K562 (cell line): ENCODE data around the gene ALB.

ENCODE experiments used
- CHD4 ChIP-seq: fragments of 200-600 bp; sonication (generic); IDR thresholded peaks from 3 replicates; pipeline ENCODE4 v1.6.1; 2012; ENCODE audit warnings: low read depth, mild to moderate bottlenecking, mixed read lengths, low read length, inconsistent platforms; ENCODE audit not compliant: insufficient read depth, insufficient replicate concordance, poor library complexity, severe bottlenecking
- HCFC1 ChIP-seq: IDR thresholded peaks from 2 replicates; pipeline ENCODE4 v1.6.1; 2012; ENCODE audit warnings: low read depth, low read length, improper control_type of control experiment
- MXI1 ChIP-seq: IDR thresholded peaks from 2 replicates; pipeline ENCODE4 v1.6.1; 2011; ENCODE audit warnings: low read depth, mild to moderate bottlenecking, improper control_type of control experiment, low read length
- SMAD3 ChIP-seq: fragments of 450-650 bp; formaldehyde crosslinking; conservative IDR thresholded peaks from 2 replicates; pipeline ENCODE4 v1.4.0; 2020; ENCODE audit warnings: mild to moderate bottlenecking
- TAF15 ChIP-seq: fragments of 200-400 bp; formaldehyde crosslinking; IDR thresholded peaks from 2 replicates; pipeline ENCODE4 v1.6.1; 2017; ENCODE audit warnings: mild to moderate bottlenecking, low read depth, low read length, moderate library complexity
- ZNF586 ChIP-seq: fragments of 450-650 bp; formaldehyde crosslinking; conservative IDR thresholded peaks from 2 replicates; pipeline ENCODE4 v1.4.0; 2020; ENCODE audit warnings: mild to moderate bottlenecking, moderate library complexity
- TF ChIP-seq, protein P1 (sequence below), 3 experiments: IDR thresholded peaks in 2 of 3; conservative IDR thresholded peaks in 1 of 3; 2 replicates each; pipeline ENCODE4 v1.5.1; 2011 to 2012; ENCODE audit warnings: low read length in 3 of 3, mild to moderate bottlenecking in 3 of 3, control low read depth in 2 of 3, improper control_type of control experiment in 1 of 3, inconsistent platforms in 1 of 3, low read depth in 1 of 3, mixed read lengths in 1 of 3, moderate library complexity in 1 of 3; ENCODE audit not compliant: insufficient read depth in 2 of 3
- TF ChIP-seq, protein P2 (sequence below): sonication (generic); formaldehyde crosslinking; IDR thresholded peaks from 2 replicates; pipeline ENCODE4 v1.9.0; 2022; ENCODE audit warnings: mild to moderate bottlenecking, missing genetic modification reagents

DNA sequence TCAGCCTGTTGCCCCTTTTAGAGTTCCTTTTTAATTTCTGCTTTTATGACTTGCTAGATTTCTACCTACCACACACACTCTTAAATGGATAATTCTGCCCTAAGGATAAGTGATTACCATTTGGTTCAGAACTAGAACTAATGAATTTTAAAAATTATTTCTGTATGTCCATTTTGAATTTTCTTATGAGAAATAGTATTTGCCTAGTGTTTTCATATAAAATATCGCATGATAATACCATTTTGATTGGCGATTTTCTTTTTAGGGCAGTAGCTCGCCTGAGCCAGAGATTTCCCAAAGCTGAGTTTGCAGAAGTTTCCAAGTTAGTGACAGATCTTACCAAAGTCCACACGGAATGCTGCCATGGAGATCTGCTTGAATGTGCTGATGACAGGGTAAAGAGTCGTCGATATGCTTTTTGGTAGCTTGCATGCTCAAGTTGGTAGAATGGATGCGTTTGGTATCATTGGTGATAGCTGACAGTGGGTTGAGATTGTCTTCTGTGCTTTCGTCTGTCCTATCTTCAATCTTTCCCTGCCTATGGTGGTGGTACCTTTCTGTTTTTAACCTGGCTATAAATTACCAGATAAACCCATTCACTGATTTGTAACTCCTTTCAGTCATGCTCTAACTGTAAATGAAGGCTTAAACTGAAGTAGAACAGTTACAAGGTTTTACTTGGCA, 7.8 kb downstream of the ALB start:
- no peak for TF ChIP-seq CHD4
- no peak for TF ChIP-seq HCFC1
- TF ChIP-seq, protein P1, sequence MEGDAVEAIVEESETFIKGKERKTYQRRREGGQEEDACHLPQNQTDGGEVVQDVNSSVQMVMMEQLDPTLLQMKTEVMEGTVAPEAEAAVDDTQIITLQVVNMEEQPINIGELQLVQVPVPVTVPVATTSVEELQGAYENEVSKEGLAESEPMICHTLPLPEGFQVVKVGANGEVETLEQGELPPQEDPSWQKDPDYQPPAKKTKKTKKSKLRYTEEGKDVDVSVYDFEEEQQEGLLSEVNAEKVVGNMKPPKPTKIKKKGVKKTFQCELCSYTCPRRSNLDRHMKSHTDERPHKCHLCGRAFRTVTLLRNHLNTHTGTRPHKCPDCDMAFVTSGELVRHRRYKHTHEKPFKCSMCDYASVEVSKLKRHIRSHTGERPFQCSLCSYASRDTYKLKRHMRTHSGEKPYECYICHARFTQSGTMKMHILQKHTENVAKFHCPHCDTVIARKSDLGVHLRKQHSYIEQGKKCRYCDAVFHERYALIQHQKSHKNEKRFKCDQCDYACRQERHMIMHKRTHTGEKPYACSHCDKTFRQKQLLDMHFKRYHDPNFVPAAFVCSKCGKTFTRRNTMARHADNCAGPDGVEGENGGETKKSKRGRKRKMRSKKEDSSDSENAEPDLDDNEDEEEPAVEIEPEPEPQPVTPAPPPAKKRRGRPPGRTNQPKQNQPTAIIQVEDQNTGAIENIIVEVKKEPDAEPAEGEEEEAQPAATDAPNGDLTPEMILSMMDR (IDR thresholded peaks at IDR 0.05 in 2 of 3, conservative IDR thresholded peaks at IDR 0.05 in 1 of 3; ENCODE audit: insufficient read depth in 2 of 3, low read depth in 1 of 3, low read length in 3 of 3) = no peak
- no peak for TF ChIP-seq MXI1
- TF ChIP-seq TAF15 = no peak
- TF ChIP-seq SMAD3 = no peak
- TF ChIP-seq ZNF586 = no peak
- TF ChIP-seq, protein P2, sequence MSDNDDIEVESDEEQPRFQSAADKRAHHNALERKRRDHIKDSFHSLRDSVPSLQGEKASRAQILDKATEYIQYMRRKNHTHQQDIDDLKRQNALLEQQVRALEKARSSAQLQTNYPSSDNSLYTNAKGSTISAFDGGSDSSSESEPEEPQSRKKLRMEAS (CRISPR knock-in tag) = no peak
